Measurements from ENCODE around the gene CNTNAP5.

The CNTNAP5 gene

DNA sequence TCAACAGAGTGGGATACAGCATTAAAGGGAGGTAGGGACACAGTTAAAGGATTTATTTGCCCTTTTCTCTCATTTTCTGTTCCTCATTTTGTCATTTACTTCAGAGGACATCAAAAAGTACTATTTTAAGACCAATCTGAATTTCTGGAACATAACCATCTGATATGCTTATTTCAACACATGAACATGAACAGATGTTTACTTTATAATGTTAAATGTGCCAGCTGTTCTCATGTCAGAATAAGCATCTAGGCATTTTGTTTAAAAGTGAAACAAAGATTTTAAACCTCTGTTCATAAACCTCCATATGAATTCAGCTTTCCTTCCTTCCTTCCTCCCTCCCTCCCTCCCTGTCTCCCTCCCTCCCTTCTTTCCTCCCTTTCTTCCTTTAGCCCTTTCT is 677.7 kb downstream of the CNTNAP5 start:
- no peak overlapping the region for H3K4me3 ChIP-seq (ENCODE audit: control insufficient read depth, low read depth, low read length)
- no peak for DNase-seq (ENCODE audit: low read depth)
- TF ChIP-seq, protein P1, sequence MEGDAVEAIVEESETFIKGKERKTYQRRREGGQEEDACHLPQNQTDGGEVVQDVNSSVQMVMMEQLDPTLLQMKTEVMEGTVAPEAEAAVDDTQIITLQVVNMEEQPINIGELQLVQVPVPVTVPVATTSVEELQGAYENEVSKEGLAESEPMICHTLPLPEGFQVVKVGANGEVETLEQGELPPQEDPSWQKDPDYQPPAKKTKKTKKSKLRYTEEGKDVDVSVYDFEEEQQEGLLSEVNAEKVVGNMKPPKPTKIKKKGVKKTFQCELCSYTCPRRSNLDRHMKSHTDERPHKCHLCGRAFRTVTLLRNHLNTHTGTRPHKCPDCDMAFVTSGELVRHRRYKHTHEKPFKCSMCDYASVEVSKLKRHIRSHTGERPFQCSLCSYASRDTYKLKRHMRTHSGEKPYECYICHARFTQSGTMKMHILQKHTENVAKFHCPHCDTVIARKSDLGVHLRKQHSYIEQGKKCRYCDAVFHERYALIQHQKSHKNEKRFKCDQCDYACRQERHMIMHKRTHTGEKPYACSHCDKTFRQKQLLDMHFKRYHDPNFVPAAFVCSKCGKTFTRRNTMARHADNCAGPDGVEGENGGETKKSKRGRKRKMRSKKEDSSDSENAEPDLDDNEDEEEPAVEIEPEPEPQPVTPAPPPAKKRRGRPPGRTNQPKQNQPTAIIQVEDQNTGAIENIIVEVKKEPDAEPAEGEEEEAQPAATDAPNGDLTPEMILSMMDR (conservative IDR thresholded peaks at IDR 0.05; ENCODE audit: control insufficient read depth, insufficient read depth, low read depth, low read length): no peak

DNA sequence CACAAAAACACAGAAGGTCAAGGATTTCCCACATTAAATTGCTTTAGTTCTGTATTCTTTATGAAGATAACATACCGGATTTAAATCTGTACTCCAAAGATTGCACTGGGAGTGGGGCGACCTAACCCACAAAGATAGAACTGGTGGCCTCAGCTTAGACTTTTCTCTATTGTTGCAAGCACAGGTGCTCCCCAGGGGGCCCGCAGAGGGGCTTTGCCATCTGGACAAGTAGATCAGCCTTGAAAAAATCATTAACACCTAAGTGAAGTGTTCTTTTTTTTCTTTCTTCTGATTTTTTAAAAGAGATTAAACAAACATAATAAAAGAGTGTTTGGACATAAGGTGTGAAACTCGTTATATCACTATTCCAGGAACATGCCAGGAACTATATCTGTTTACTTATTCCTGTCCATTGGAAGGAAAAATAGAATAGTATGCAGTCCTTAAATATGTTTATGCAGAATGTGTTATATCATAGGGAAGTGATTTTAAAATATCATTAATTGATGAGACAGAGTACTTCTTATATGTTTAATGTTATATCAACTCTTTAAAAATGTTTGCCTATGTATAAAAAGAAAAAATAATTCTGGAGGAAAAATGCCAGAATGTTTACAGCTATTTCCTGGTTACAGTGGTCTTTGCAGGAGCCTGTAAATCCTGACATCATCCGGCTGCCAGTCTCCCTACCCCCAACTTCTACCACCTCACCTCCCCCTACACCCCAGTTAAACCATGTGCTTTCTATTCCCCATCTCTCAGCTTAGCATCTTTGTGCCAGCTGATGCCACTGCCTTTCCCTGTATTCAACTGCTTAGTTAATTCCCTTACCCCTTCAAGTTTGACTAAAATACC is 679.2 kb downstream of the CNTNAP5 start:
- TF ChIP-seq, protein P1 (conservative IDR thresholded peaks at IDR 0.05; ENCODE audit: control insufficient read depth, insufficient read depth, low read depth, low read length): no peak
- DNase-seq (ENCODE audit: low read depth): no peak
- no peak overlapping the region for H3K4me3 ChIP-seq (ENCODE audit: control insufficient read depth, low read depth, low read length)

DNA sequence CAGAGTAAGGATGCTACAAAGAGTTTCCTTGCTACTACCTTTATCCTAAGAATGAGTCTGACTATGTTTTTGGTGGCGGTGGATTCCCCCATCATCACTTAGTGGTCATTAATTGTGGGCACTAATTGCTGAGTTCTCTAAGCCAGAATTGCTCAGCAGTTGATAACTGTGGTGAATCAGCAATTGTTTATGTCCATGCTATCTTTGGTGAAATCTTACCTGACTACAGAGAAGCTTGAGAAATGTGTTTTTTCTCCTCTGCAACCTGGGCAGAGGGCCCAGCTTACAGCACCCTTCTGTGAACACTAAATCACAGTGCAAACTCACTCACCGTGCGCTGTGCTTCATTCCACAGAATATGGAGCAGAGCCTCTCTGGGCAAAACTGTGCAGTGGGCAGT is 683.6 kb downstream of the CNTNAP5 start:
- H3K4me3 ChIP-seq (ENCODE audit: control insufficient read depth, low read depth, low read length): no peak overlapping the region
- TF ChIP-seq, protein P1 (conservative IDR thresholded peaks at IDR 0.05; ENCODE audit: control insufficient read depth, insufficient read depth, low read depth, low read length): no peak
- no peak for DNase-seq (ENCODE audit: low read depth)

DNA sequence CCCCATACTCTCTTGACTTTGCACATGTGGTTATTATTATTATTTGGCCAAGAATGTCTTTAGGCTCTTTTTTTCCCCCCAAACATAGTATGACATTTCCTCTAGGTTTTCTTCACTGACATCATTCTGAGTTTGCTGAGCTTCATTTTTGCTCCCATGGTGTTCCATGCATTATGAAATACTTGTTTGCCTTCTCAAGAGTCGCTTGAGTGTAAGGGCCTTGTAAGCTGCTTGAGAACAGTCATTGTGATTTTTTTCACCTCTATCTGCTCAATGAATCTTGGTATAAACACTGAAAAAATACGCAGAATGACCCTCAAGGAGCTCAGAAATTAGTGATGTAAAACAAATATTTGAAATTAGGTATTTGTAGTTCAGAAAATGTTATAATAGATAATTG is 688.9 kb downstream of the CNTNAP5 start:
- H3K4me3 ChIP-seq (ENCODE audit: control insufficient read depth, low read depth, low read length): no peak overlapping the region
- TF ChIP-seq, protein P1 (conservative IDR thresholded peaks at IDR 0.05; ENCODE audit: control insufficient read depth, insufficient read depth, low read depth, low read length): no peak
- no peak for DNase-seq (ENCODE audit: low read depth)

DNA sequence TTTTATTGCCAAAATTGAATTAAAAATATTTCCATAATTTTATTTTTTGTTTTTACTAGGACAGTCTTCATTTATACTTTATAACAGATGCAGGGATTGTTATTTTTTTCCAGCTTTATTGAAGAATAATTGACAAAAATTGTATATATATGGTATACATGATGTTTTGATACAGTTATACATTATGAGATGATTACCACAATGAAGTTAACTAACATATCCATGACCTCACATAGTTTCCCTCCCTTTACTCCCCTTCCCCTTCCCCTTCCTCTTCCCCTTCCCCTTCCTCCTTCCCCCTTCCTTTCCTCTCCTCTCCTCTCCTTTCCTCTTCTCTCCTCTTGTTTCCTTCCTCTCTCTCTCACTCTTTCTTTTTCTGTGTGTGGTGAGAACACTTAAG is 700.1 kb downstream of the CNTNAP5 start:
- TF ChIP-seq, protein P1 (conservative IDR thresholded peaks at IDR 0.05; ENCODE audit: control insufficient read depth, insufficient read depth, low read depth, low read length): no peak
- no peak for DNase-seq (ENCODE audit: low read depth)
- H3K4me3 ChIP-seq (ENCODE audit: control insufficient read depth, low read depth, low read length): no peak overlapping the region

DNA sequence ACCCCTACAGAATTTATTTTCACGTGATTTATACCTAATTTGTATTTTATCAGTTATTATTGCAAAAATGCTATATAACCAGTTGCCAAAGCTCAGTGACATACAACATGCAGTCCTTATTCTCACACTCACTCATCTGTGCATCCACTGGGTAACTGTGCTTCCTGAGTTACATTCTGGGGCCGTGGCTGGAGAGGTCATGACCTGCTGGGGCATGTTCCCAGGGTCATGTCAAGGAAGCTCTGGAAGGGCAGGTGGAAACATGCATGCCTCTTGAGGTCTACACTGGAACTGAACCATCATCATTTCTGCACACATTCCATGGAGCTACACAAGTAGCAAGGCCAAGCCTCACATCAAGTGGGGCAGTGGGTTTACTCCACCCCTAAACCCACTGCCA is 715.5 kb downstream of the CNTNAP5 start:
- TF ChIP-seq, protein P1 (conservative IDR thresholded peaks at IDR 0.05; ENCODE audit: control insufficient read depth, insufficient read depth, low read depth, low read length): no peak
- DNase-seq (ENCODE audit: low read depth): no peak
- H3K4me3 ChIP-seq (ENCODE audit: control insufficient read depth, low read depth, low read length): no peak overlapping the region
